Esophagus squamous epithelium (tissue), 5 donors: ENCODE data around the gene RHOG. TPM values are rescaled to one million over a fixed set of nuclear protein-coding genes. Genes with fewer than 3 reads are reported as not detected.

Experiments
- DNase-seq: peaks from one replicate; lab custom pipeline; 2025; lab: John Stamatoyannopoulos, UW
- H3K27ac ChIP-seq, 4 donors: fragments of 200-600 bp; sonication (generic); one replicate each; pipeline ENCODE4 v1.5.1; 2016 to 2019; ENCODE audit warnings: mild to moderate bottlenecking in 1 of 4
- H3K27me3 ChIP-seq, 4 donors: fragments of 200-600 bp; sonication (generic); 1 replicate in 3 of 4; 2 replicates in 1 of 4; pipeline versions ENCODE4 v1.5.1 to v1.6.0; 2017 to 2021; ENCODE audit warnings: antibody characterized with exemption in 1 of 4
- H3K36me3 ChIP-seq, 3 donors: fragments of 200-600 bp; sonication (generic); one replicate each; pipeline ENCODE4 v1.5.1; 2016 to 2019
- H3K4me1 ChIP-seq, 3 donors: fragments of 200-600 bp; sonication (generic); one replicate each; pipeline ENCODE4 v1.5.1; 2017 to 2019
- H3K4me3 ChIP-seq, 4 donors: fragments of 200-600 bp; sonication (generic); 1 replicate in 3 of 4; 2 replicates in 1 of 4; pipeline ENCODE4 v1.5.1; 2016 to 2019; ENCODE audit warnings: mild to moderate bottlenecking in 2 of 4, moderate library complexity in 1 of 4
- H3K9me3 ChIP-seq, 3 donors: fragments of 200-600 bp; sonication (generic); one replicate each; pipeline ENCODE4 v1.5.1; 2016 to 2019
- CTCF ChIP-seq, 6 experiments: fragments of 450-650 bp in 4 of 6; fragments of 200-600 bp in 2 of 6; sonication (generic) in 2 of 6; IDR thresholded peaks; one replicate each; pipeline ENCODE4 v1.5.1; 2016 to 2019; ENCODE audit warnings: antibody characterized with exemption in 6 of 6, mild to moderate bottlenecking in 4 of 6, moderate library complexity in 4 of 6
- POLR2A ChIP-seq, 4 donors: fragments of 450-650 bp; IDR thresholded peaks; one replicate each; pipeline ENCODE4 v1.6.1; 2017; ENCODE audit warnings: antibody characterized with exemption in 4 of 4, mild to moderate bottlenecking in 4 of 4, moderate library complexity in 3 of 4
- WGBS, 2 donors: methylation state at CpG; one replicate each; pipeline ENCODE4 v1.1.5; 2018; 5-methylcytosine and 5-hydroxymethylcytosine counted together
- intact Hi-C: fragments of 100-400 bp; cut with DNase I; formaldehyde crosslinking; loops from one replicate; pipeline ENCODE4 v1.15.0; 2022
- total RNA-seq, 4 donors: library from RNA; depleted of rRNA; stranded (reverse); fragments of >200 nt; gene quantifications; one replicate each; pipeline ENCODE4 v1.1.0, GENCODE V29; 2016
- donor health status: DM: yes; HTN: yes; CAD: no.

Gene RHOG
- total RNA-seq, 4 donors from 2014 or later = 51.6 to 84.5 (median 72.7) TPM

GRCh38 chr11:3808861-3809623 lies 31.7 kb downstream of the RHOG start:
- peaks cover 0 to 7% (median 0%) of the 10 kb centered on the region in 3 donors for H3K36me3 ChIP-seq
- 19 to 29% methylated on average over 2 of the region's 5 CpGs for WGBS, 2 donors
- H3K4me1 ChIP-seq = peaks cover 4 to 34% (median 12%) of the 10 kb centered on the region in 3 donors
- peak in 5 of 6 experiments; percentile 18 to 57 (median 36) for TF ChIP-seq CTCF (IDR thresholded peaks at IDR 0.05)
- no peak for TF ChIP-seq POLR2A (IDR thresholded peaks at IDR 0.05)
- no peaks in the 10 kb centered on the region for H3K9me3 ChIP-seq
- intact Hi-C loops = no loop called here
- DNase-seq = no peak
- peak overlapping the region; percentile 69 to 82 (median 72) for H3K4me3 ChIP-seq
- peak overlapping the region; percentile 78 to 90 (median 86) for H3K27ac ChIP-seq
- H3K27me3 ChIP-seq = no peaks in the 10 kb centered on the region

GRCh38 chr11:3807909-3808860 lies 32.6 kb downstream of the RHOG start, which contains the start of gene PGAP2:
TSS of gene PGAP2 (plus strand) at chr11:3808560. CDS start at chr11:3811260, 2,700 bp downstream.
- Histone ChIP-seq H3K27ac (peak within 1 kb of the TSS; percentile 78 to 90 (median 86)), H3K4me3 (peak within 1 kb of the TSS; percentile 69 to 82 (median 72)), H3K36me3 (peaks cover 0 to 3% (median 0%) of the 10 kb centered on the region in 3 donors), H3K4me1 (peaks cover 4 to 34% (median 12%) of the 10 kb centered on the region in 3 donors), H3K27me3 (no peaks in the 10 kb centered on the region), H3K9me3 (no peaks in the 10 kb centered on the region)
- no peak for DNase-seq
- intact Hi-C loops = no loop called here
- TF ChIP-seq POLR2A (IDR thresholded peaks at IDR 0.05) (no peak), CTCF (IDR thresholded peaks at IDR 0.05) (peak; percentile 23 to 78 (median 61))
- 0 to 2% methylated on average over 8 to 20 of the region's 55 CpGs for WGBS, 2 donors

GRCh38 chr11:3803726-3804495 lies 36.8 kb downstream of the RHOG start:
- TF ChIP-seq POLR2A (IDR thresholded peaks at IDR 0.05) = no peak
- TF ChIP-seq CTCF (IDR thresholded peaks at IDR 0.05) = no peak
- intact Hi-C loops = no loop called here
- Histone ChIP-seq H3K4me1 (peaks cover 0 to 12% (median 0%) of the 10 kb centered on the region in 3 donors), H3K27me3 (no peaks in the 10 kb centered on the region), H3K4me3 (no peak overlapping the region), H3K27ac (no peak overlapping the region), H3K9me3 (no peaks in the 10 kb centered on the region), H3K36me3 (no peaks in the 10 kb centered on the region)
- WGBS, 2 donors = 71 to 89% methylated on average over 11 of the region's 11 CpGs
- no peak for DNase-seq

GRCh38 chr11:3802011-3802790 lies 38.6 kb downstream of the RHOG start:
- 74 to 87% methylated on average over 4 of the region's 4 CpGs for WGBS, 2 donors
- no peak overlapping the region for H3K27ac ChIP-seq
- no peak overlapping the region for H3K4me3 ChIP-seq
- no peaks in the 10 kb centered on the region for H3K9me3 ChIP-seq
- no peak for DNase-seq
- H3K27me3 ChIP-seq = no peaks in the 10 kb centered on the region
- H3K36me3 ChIP-seq = no peaks in the 10 kb centered on the region
- TF ChIP-seq CTCF (IDR thresholded peaks at IDR 0.05) (no peak), POLR2A (IDR thresholded peaks at IDR 0.05) (no peak)
- intact Hi-C loops = no loop called here
- H3K4me1 ChIP-seq = peaks cover 6 to 11% (median 6%) of the 10 kb centered on the region in 3 donors
